ENCODE results near the gene MYO1D.
A peak's percentile ranks its signal among the peaks of the same experiment; 100 is the strongest.

MYO1D gene

GRCh38 chr17:32449963-32450362 lies 427.0 kb downstream of the MYO1D start:
- Histone ChIP-seq H3K36me3 (replicated peaks) (peaks cover 65% of the 10 kb centered on the region), H3K27me3 (replicated peaks) (no peaks in the 10 kb centered on the region), H3K27ac (no peak overlapping the region), H3K4me3 (ENCODE audit: low read depth, low read length) (no peak overlapping the region)
- no peak for TF ChIP-seq CTCF (IDR thresholded peaks at IDR 0.05; ENCODE audit: low read depth, low read length, missing control alignments)
- no peak for DNase-seq
- in situ Hi-C loops (cut with HindIII; ENCODE audit: low pct_ligation_motif_present, low sequenced_read_pairs), result no loop called here

DNA sequence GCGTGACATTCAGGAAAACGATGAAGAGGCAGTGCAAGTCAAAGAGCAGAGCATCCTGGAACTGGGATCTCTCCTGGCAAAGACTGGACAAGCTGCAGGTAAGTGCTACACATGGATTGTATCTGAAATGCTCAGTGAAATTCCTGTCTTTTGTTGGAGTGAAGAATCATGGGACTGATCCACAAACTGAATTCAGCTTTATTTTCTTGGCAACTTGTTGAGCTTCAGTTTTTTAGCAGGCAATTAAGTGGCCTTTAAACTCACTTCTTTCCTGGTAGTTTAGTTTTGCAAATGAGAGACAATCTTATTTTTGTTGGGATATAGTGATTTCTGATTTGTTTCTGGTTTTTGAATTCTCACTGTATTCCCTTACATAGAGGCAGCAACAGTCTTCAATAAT lies 430.0 kb downstream of the MYO1D start:
- H3K27ac ChIP-seq, result no peak overlapping the region
- no peaks in the 10 kb centered on the region for H3K27me3 ChIP-seq (replicated peaks)
- DNase-seq, result no peak
- H3K4me3 ChIP-seq (ENCODE audit: low read depth, low read length), result no peak overlapping the region
- TF ChIP-seq CTCF (IDR thresholded peaks at IDR 0.05; ENCODE audit: low read depth, low read length, missing control alignments), result no peak
- in situ Hi-C loops (cut with HindIII; ENCODE audit: low pct_ligation_motif_present, low sequenced_read_pairs), result no loop called here
- peaks cover 40% of the 10 kb centered on the region for H3K36me3 ChIP-seq (replicated peaks)

- in situ Hi-C loops (cut with HindIII; ENCODE audit: low pct_ligation_motif_present, low sequenced_read_pairs), result no loop called here
- H3K27me3 ChIP-seq (replicated peaks), result no peaks in the 10 kb centered on the region
- H3K27ac ChIP-seq, result peak overlapping the region; percentile 80
- no peak for TF ChIP-seq CTCF (IDR thresholded peaks at IDR 0.05; ENCODE audit: low read depth, low read length, missing control alignments)
- DNase-seq, result peak; percentile 28
- H3K36me3 ChIP-seq (replicated peaks), result peaks cover 30% of the 10 kb centered on the region
- peak overlapping the region; percentile 75 for H3K4me3 ChIP-seq (ENCODE audit: low read depth, low read length)
Observed at GRCh38 chr17:32445971-32446370, 431.0 kb downstream of the MYO1D start.

- Histone ChIP-seq H3K4me3 (ENCODE audit: low read depth, low read length) (peak overlapping the region; percentile 75), H3K36me3 (replicated peaks) (peaks cover 29% of the 10 kb centered on the region), H3K27me3 (replicated peaks) (no peaks in the 10 kb centered on the region), H3K27ac (peak overlapping the region; percentile 80)
- TF ChIP-seq CTCF (IDR thresholded peaks at IDR 0.05; ENCODE audit: low read depth, low read length, missing control alignments), result no peak
- in situ Hi-C loops (cut with HindIII; ENCODE audit: low pct_ligation_motif_present, low sequenced_read_pairs), result no loop called here
- no peak for DNase-seq
Observed at GRCh38 chr17:32445497-32445896, 431.4 kb downstream of the MYO1D start.

DNA sequence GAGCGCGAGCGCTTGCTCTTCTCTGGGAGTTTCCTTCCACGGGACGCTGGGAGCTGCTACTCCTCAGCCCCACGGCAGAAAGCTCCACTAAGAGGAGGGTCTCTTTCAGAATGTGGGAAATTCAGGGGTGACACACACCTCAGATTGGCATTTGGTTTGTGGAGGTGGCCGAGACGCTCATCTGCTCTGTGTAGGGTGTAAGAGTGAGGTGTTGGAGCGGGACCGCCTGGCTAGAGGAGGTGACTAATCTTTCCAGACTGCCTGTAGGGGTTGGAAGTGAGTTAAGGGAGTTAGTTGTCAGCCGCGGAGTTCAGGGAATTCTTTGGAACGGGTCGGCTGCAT lies 431.9 kb downstream of the MYO1D start:
- no peaks in the 10 kb centered on the region for H3K27me3 ChIP-seq (replicated peaks)
- peak overlapping the region; percentile 80 for H3K27ac ChIP-seq
- H3K4me3 ChIP-seq (ENCODE audit: low read depth, low read length), result peak overlapping the region; percentile 75
- peak; percentile 63 for DNase-seq
- no peak for TF ChIP-seq CTCF (IDR thresholded peaks at IDR 0.05; ENCODE audit: low read depth, low read length, missing control alignments)
- H3K36me3 ChIP-seq (replicated peaks), result peaks cover 27% of the 10 kb centered on the region
- in situ Hi-C loops (cut with HindIII; ENCODE audit: low pct_ligation_motif_present, low sequenced_read_pairs), result no loop called here

GRCh38 chr17:32444301-32445073 lies 432.4 kb downstream of the MYO1D start, which contains the start of gene PSMD11:
Gene PSMD11 (plus strand): TSS chr17:32444510. CDS start chr17:32444524, 14 bp downstream.
- peak within 1 kb of the TSS; percentile 75 for H3K4me3 ChIP-seq (ENCODE audit: low read depth, low read length)
- DNase-seq, result peak; percentile 95
- H3K27me3 ChIP-seq (replicated peaks), result no peaks in the 10 kb centered on the region
- TF ChIP-seq CTCF (IDR thresholded peaks at IDR 0.05; ENCODE audit: low read depth, low read length, missing control alignments), result peak; percentile 86
- H3K36me3 ChIP-seq (replicated peaks), result peaks cover 23% of the 10 kb centered on the region
- in situ Hi-C loops (cut with HindIII; ENCODE audit: low pct_ligation_motif_present, low sequenced_read_pairs), result no loop called here
- H3K27ac ChIP-seq, result peak within 1 kb of the TSS; percentile 80

All from brain microvascular endothelial cell (primary cell).